Measurements from ENCODE around the gene NECAB3. TPM values are rescaled to one million over a fixed set of nuclear protein-coding genes. Genes with fewer than 3 reads are reported as not detected.
A peak's percentile ranks its signal among the peaks of the same experiment; 100 is the strongest.

NECAB3 gene
- total and polyA plus RNA-seq, 2 of the 13 experiments (the other 11 are each of a cell fraction or from before 2014, with no cell fraction given): 61.5 to 65.5 TPM

DNA sequence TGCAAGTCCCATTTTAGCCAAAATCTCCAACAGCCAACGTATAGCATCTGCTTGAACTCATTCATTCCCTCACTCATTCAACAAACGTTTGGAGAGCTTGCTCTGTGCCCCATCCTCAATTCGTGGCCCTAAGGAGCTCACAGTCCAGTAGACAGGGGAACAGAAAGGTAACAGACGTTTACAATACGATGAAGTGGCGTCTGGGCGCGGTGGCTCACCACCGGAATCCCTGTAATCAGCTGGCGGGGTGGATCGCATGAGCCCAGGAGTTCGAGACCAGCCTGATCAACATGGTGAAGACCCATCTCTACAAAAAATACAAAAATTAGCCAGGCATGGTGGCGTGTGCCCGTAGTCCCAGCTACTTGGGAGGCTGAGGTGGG lies 12.7 kb upstream of the NECAB3 start (continued):
- TF ChIP-seq, protein P1, sequence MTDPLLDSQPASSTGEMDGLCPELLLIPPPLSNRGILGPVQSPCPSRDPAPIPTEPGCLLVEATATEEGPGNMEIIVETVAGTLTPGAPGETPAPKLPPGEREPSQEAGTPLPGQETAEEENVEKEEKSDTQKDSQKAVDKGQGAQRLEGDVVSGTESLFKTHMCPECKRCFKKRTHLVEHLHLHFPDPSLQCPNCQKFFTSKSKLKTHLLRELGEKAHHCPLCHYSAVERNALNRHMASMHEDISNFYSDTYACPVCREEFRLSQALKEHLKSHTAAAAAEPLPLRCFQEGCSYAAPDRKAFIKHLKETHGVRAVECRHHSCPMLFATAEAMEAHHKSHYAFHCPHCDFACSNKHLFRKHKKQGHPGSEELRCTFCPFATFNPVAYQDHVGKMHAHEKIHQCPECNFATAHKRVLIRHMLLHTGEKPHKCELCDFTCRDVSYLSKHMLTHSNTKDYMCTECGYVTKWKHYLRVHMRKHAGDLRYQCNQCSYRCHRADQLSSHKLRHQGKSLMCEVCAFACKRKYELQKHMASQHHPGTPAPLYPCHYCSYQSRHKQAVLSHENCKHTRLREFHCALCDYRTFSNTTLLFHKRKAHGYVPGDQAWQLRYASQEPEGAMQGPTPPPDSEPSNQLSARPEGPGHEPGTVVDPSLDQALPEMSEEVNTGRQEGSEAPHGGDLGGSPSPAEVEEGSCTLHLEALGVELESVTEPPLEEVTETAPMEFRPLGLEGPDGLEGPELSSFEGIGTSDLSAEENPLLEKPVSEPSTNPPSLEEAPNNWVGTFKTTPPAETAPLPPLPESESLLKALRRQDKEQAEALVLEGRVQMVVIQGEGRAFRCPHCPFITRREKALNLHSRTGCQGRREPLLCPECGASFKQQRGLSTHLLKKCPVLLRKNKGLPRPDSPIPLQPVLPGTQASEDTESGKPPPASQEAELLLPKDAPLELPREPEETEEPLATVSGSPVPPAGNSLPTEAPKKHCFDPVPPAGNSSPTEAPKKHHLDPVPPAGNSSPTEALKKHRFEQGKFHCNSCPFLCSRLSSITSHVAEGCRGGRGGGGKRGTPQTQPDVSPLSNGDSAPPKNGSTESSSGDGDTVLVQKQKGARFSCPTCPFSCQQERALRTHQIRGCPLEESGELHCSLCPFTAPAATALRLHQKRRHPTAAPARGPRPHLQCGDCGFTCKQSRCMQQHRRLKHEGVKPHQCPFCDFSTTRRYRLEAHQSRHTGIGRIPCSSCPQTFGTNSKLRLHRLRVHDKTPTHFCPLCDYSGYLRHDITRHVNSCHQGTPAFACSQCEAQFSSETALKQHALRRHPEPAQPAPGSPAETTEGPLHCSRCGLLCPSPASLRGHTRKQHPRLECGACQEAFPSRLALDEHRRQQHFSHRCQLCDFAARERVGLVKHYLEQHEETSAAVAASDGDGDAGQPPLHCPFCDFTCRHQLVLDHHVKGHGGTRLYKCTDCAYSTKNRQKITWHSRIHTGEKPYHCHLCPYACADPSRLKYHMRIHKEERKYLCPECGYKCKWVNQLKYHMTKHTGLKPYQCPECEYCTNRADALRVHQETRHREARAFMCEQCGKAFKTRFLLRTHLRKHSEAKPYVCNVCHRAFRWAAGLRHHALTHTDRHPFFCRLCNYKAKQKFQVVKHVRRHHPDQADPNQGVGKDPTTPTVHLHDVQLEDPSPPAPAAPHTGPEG (CRISPR knock-in tag; IDR thresholded peaks at IDR 0.05): 0 out of 2 replicates have a peak, but pooled peaks have one; percentile 8
- TF ChIP-seq SKI (IDR thresholded peaks at IDR 0.05; ENCODE audit: partially characterized antibody) (no peak), ZNF501 (CRISPR knock-in tag; IDR thresholded peaks at IDR 0.05) (no peak), ZNF850 (CRISPR knock-in tag; conservative IDR thresholded peaks at IDR 0.05) (no peak), ZNF317 (CRISPR knock-in tag; IDR thresholded peaks at IDR 0.05) (no peak), YY1 (IDR thresholded peaks at IDR 0.05; ENCODE audit: insufficient read depth, insufficient replicate concordance, low read depth, low read length) (no peak), SRF (IDR thresholded peaks at IDR 0.05; ENCODE audit: low read depth, low read length) (no peak), ETV6 (CRISPR knock-in tag; conservative IDR thresholded peaks at IDR 0.05) (no peak), MTA1 (CRISPR knock-in tag; IDR thresholded peaks at IDR 0.05; ENCODE audit: borderline replicate concordance) (0 out of 2 replicates have a peak, but pooled peaks have one; percentile 29), POLR2AphosphoS2 (IDR thresholded peaks at IDR 0.05; ENCODE audit: low read depth, low read length) (no peak)
- TF ChIP-seq, protein P2, sequence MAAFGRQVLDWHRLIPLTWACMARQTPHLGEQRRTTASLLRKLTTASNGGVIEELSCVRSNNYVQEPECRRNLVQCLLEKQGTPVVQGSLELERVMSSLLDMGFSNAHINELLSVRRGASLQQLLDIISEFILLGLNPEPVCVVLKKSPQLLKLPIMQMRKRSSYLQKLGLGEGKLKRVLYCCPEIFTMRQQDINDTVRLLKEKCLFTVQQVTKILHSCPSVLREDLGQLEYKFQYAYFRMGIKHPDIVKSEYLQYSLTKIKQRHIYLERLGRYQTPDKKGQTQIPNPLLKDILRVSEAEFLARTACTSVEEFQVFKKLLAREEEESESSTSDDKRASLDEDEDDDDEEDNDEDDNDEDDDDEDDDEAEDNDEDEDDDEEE (CRISPR knock-in tag; IDR thresholded peaks at IDR 0.05): 0 out of 2 replicates have a peak, but pooled peaks have one; percentile 39
- TF ChIP-seq, protein P3, sequence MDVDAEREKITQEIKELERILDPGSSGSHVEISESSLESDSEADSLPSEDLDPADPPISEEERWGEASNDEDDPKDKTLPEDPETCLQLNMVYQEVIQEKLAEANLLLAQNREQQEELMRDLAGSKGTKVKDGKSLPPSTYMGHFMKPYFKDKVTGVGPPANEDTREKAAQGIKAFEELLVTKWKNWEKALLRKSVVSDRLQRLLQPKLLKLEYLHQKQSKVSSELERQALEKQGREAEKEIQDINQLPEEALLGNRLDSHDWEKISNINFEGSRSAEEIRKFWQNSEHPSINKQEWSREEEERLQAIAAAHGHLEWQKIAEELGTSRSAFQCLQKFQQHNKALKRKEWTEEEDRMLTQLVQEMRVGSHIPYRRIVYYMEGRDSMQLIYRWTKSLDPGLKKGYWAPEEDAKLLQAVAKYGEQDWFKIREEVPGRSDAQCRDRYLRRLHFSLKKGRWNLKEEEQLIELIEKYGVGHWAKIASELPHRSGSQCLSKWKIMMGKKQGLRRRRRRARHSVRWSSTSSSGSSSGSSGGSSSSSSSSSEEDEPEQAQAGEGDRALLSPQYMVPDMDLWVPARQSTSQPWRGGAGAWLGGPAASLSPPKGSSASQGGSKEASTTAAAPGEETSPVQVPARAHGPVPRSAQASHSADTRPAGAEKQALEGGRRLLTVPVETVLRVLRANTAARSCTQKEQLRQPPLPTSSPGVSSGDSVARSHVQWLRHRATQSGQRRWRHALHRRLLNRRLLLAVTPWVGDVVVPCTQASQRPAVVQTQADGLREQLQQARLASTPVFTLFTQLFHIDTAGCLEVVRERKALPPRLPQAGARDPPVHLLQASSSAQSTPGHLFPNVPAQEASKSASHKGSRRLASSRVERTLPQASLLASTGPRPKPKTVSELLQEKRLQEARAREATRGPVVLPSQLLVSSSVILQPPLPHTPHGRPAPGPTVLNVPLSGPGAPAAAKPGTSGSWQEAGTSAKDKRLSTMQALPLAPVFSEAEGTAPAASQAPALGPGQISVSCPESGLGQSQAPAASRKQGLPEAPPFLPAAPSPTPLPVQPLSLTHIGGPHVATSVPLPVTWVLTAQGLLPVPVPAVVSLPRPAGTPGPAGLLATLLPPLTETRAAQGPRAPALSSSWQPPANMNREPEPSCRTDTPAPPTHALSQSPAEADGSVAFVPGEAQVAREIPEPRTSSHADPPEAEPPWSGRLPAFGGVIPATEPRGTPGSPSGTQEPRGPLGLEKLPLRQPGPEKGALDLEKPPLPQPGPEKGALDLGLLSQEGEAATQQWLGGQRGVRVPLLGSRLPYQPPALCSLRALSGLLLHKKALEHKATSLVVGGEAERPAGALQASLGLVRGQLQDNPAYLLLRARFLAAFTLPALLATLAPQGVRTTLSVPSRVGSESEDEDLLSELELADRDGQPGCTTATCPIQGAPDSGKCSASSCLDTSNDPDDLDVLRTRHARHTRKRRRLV (CRISPR knock-in tag; IDR thresholded peaks at IDR 0.05): no peak
- TF ChIP-seq, protein P4, sequence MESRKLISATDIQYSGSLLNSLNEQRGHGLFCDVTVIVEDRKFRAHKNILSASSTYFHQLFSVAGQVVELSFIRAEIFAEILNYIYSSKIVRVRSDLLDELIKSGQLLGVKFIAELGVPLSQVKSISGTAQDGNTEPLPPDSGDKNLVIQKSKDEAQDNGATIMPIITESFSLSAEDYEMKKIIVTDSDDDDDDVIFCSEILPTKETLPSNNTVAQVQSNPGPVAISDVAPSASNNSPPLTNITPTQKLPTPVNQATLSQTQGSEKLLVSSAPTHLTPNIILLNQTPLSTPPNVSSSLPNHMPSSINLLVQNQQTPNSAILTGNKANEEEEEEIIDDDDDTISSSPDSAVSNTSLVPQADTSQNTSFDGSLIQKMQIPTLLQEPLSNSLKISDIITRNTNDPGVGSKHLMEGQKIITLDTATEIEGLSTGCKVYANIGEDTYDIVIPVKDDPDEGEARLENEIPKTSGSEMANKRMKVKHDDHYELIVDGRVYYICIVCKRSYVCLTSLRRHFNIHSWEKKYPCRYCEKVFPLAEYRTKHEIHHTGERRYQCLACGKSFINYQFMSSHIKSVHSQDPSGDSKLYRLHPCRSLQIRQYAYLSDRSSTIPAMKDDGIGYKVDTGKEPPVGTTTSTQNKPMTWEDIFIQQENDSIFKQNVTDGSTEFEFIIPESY (CRISPR knock-in tag; IDR thresholded peaks at IDR 0.05): 0 out of 2 replicates have a peak, but pooled peaks have one; percentile 14
- TF ChIP-seq, protein P5, sequence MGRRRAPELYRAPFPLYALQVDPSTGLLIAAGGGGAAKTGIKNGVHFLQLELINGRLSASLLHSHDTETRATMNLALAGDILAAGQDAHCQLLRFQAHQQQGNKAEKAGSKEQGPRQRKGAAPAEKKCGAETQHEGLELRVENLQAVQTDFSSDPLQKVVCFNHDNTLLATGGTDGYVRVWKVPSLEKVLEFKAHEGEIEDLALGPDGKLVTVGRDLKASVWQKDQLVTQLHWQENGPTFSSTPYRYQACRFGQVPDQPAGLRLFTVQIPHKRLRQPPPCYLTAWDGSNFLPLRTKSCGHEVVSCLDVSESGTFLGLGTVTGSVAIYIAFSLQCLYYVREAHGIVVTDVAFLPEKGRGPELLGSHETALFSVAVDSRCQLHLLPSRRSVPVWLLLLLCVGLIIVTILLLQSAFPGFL (CRISPR knock-in tag; IDR thresholded peaks at IDR 0.05): no peak
